ENCODE data around the gene WDR75. TPM values are rescaled to one million over a fixed set of nuclear protein-coding genes. Genes with fewer than 3 reads are reported as not detected.
A peak's percentile ranks its signal among the peaks of the same experiment; 100 is the strongest.
"Not testable (repeated sequence)": the region's sequence is repeated elsewhere in the genome, so short reads cannot be mapped to it uniquely, and the experiment has no call there.

WDR75 gene
- 34.0 TPM for total RNA-seq
- long read RNA-seq, transcript WDR75-201 (21 exons, 2,701 nt): major isoform, 23 of 32 reads
- long read RNA-seq, partial matches to known transcripts: 4 of 32 reads
- long read RNA-seq, other reads (novel, unspliced or antisense): 5 of 32 reads

DNA sequence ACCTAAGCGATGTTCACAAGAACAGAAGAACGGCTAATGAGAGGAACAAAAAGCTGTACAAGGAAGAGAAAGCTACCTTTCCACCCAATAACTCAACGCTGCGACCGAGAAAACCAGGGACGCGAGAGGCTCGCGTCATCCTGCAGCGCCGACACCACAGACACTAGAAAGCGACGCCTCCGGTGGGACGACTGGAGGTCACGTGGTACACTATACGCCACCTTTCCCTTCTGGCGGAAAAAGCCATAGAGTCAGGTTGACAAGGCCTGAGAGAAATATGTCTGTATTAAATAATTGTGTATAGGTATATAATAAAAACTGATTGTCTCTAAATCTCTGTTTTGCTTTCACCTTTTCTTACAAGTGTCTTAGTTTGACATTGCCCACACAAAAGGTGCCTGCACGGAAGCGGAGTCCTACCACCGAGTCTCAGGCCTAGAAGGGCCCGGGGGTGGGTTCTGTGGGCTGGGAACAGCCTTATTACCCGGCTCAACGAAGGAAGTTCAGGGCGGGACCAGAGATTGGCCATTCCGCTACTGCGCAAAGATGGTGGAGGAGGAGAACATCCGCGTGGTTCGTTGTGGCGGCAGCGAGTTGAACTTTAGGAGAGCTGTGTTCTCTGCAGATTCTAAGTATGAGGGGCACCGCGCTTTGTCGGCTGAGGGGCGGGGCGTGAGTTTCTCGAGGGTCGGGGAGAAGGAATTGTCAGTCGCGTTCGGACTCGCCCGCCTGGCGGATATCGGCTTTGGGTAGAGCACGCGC, at the start of gene WDR75:
Gene WDR75 (plus strand): TSS at position 528 of the 762 bp plus-strand sequence. CDS start 19 bp downstream, at position 547.
- peak; percentile 93 for DNase-seq (ENCODE audit: low spot score)

DNA sequence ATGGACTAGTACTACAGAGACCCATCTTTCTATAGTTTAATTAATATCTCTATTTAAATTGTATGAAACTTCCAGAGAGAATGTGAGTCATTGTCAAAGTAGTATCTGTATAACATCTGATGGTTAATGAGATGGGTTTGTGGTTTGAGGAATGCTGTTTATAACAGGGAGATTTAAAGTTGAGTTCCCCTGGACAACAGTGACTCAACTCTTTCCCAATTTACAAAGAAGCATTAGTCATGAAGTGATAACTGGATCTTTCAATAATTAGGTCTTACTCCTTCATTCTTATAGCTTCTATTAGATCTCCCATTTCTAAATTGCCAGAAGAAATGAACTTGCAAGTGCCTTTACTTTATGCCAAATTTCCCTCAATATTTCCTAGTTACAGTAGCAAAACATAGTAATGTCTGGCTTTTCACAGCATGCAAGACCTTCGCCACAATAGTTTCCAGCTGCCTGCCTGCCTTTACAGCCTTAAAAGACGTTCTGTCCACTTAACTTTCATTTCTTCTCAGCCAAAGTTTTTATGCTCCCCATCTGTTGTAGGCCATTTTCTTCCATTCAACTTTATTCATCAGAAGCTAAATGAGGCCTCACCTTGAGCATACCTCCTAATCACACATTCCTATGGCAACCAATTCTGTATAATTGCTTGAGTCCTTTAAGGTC, 47.7 kb upstream of the WDR75 start:
- DNase-seq (ENCODE audit: low spot score): no peak

DNA sequence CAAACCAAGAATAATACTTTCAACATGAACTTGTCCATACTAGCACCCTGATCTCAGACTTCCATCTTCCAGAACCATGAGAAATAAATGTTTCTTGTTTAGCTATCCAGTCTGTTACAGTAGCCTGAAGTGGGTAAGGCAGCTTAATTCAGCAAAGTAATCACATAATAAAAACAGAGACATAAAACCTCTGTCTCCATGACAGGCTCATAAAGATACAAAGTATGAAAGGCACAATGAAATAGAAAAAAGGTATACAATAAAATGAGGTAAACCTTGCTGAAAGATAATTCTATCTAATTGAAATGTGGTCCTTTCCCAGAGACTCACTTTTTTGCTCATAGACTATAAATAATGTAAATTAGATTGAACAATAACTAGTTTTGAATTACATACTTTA, 46.7 kb upstream of the WDR75 start:
- no peak for DNase-seq (ENCODE audit: low spot score)

DNA sequence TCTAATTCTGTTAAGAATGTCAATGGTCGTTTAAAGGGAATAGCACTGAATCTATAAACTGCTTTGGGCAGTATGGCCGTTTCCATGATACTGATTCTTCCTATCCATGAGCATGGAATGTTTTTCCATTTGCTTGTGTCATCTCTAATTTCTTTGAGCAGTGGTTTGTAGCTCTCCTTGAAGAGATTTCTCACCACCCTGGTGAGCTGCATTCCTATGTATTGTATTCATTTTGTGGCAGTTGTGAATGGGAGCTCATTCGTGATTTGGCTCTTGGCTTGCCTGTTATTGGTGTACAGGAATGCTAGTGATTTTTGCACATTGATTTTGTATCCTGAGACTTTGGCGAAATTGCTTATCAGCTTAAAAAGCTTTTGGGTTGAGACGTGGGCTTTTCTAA, 38.3 kb upstream of the WDR75 start:
- DNase-seq (ENCODE audit: low spot score): no peak

DNA sequence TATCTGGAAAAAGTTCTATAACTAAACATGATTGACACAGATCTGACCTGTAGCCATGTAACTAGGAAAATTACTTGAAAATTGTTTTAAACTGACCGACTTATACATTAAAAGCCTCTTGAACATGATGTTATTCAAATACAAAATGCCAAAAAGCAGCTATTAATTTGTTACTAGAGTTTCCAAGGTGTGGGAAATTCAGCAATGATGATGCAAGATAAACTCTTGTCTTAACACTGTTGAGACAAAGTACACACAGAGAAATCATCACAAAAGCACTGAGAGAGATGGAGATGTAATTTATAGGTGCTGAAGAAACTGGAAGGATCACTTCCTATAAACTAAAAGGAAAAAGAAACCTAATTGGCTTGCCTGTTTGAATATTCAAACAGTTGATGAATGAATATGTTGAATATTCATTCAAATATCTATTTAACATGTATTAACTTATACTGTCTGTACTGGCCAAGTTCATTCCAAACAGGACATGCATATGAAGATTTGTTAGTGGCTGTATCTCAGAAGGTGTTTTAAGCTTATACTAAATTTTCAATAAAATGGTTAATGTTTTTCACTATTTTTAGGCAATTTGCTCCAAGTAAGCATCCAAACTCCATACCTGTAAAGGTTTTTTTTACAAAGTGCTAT, 34.6 kb upstream of the WDR75 start:
- no peak for DNase-seq (ENCODE audit: low spot score)

DNA sequence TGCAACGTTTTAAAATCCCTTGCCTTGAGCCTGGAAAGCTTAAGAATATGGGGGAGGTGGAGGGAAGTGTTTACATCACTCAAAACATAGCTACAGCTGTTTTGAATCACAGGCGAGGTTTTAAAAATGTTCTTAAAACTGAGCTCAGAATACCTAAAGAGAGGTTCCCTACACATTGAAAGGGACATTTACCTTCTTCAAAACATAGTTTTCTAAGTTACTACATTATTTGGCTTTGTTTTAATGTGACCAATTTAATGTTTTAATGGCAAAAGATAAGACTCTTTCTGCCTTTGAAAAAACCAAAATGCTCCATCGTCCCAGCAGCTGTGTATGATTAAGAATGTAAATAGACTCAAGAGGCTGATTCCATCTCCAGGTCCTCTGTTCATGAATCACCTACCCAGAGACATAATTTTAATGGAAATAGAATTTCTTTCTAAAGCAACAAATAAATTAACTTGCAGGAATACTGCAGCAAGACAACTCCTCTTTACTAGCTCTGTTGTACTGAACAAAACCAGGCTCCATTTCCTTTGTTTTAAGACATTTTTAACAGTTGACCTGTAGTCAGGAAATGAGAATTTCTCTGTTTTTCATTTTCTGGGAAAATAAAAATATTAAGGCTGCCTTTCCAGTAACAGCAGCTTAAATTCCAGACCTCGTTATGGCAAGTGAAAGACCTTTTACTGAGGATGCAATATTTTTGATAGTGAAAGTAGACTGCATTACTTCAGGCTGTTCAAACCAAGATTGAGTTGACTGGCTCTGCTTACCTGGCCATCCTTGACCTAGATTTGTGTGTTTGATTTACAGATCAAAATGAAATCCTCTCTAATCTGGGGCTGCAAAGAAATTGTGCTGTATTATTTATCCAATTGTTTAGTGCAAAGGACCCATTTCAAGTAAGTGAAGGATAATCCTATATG, 33.7 kb upstream of the WDR75 start:
- DNase-seq (ENCODE audit: low spot score): no peak

DNA sequence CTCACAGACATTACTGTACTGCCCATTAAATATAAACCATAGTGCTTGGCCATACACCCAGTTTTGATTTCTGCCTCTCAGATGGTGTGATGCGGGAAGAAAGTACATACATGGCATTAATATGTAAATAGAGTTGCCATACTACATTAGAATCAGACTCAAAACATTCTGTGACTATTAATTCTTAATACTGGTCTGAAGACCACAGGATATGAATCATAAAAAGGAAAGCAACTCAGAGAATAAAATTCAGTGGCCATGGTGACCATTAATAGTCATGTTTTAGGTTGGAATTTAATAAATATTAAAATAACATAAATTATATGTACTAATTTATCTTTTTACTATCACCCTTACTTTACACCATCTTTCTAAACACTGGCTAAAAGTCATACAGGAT, 33.0 kb upstream of the WDR75 start:
- no peak for DNase-seq (ENCODE audit: low spot score)

DNA sequence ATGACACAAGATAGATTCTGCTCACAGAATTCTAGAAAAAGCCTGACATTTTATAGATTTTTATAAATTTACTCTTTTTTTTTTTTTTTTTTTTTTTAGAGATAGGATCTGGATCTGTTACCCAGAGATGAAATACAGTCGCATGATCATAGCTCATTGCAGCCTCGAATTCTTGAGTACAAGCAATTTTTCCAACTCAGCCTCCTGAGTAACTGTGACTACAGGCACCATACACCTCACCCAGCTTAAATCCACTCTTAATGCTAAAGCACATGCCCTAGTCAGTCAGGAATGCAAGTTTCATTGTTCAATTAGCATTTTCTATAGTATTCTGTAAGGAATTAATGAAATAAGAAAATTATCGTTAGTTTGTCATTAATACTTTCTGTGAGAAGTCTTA, 32.1 kb upstream of the WDR75 start:
- DNase-seq (ENCODE audit: low spot score): no peak

DNA sequence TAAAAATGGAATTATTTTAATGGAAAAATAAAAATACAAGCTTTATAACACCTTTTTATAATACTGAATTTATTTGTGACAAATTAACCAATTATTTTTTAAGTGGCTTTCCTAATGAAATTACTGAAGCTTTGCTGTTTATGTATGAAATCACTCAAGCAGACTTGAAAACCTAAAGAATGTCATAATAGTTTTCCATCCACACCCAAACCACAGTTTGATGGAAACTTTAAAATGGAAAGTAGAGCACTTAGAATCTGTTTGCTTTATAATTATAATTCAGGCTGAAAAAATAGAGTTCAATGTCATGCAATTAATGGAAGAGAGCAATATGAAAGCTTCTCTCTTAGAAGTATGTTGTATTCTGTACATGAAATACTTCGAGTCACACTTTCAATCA, 31.6 kb upstream of the WDR75 start:
- no peak for DNase-seq (ENCODE audit: low spot score)

DNA sequence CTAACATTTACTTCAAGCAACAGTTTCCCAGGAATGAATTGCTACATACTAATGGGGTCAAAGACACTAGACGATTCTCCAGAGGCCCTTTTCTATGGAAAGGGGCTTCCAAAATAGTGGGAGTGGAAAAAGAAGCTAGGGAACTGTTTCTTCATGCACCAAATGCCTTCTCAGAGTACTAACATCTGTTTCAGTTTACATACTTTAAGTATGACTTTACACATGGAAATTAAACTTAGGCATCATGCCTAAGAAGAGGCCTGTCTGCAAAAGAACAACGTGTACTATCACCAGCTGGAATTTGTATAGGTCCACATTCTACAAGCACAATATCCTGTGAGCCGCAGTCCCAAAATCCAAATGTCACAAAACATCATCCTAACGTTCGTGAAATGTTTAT, 29.4 kb upstream of the WDR75 start:
- DNase-seq (ENCODE audit: low spot score): no peak

DNA sequence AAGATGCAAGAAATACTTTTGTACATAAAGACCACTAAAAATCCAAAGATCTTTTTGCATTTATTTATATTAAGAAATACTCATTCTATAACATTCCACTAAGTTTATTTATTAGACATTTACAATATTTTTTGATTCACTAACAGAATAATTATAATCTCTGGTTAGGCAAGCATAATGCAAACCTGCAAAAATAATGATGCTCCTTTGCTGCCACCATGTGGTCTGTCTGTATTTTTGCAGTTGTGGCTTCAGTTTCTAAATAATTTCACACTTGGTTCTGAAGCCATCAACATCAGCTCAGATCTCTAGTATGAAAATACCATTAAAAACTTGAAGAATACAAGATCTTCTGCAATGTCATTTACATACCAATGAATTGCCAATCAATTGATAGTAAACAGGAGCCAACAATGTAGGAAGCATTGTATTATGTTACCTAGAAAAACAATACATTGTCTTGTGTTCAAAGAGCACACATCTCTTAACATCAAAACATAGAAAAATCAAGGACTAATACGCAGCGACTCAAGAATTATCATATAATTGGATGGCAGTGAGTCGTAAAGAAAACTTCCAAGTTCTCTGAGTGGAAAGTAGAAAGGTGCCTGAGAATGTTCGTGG, 28.8 kb upstream of the WDR75 start:
- no peak for DNase-seq (ENCODE audit: low spot score)

DNA sequence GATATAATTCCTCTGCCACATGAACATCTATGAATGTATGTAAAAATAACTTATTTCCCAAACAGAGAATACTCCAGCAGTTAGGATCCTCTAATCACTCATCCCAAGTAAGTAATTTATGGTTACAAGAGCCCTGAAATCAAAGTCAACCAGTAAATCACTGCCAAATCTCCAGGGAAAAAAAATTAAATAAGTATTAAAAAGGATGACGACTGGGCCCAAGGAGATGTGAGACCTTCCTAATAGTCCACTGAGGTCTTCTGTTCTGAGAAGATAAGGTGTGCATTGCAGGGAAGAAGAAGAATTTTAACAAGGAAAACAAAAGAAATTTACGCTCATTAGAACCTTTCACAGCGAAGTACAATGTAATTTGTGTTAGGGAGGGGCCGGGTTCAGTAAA, 28.0 kb upstream of the WDR75 start:
- no peak for DNase-seq (ENCODE audit: low spot score)

DNA sequence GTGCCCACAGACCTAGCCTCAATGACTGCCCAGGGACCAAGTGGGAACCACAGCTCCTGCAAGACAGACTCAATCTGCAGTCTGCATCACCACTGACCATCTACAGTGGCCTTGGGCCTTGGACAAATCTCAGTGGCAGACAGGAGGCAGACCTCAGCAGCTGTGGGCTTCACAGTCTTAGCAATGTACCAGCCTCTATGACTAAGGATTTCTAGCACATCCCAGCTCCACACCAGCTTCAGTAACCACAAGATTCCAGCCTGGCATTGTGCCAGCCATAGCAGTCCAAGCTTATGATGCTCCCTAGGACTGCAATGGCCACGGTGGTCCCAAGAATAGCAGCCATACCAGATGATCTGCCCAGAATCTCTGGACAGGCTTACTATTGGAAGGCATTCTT, 19.6 kb upstream of the WDR75 start:
- no peak for DNase-seq (ENCODE audit: low spot score)

DNA sequence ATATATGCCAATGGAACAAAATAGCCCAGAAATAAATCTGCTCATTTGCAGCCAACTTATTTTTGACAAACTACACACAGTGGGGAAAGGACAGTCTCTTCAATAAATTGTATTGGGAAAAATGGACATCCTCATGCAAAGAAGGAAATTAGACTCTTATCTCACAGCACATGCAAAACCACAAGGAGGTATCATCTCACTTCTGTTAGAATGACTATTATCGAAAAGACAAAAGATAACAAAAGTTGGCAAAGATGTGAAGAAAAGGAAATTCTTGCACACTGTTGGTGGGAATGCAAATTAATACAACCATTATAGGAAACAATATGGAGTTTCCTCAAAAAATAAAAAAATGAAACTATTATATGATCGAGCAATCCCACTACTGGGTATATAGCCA, 16.3 kb upstream of the WDR75 start:
- no peak for DNase-seq (ENCODE audit: low spot score)

DNA sequence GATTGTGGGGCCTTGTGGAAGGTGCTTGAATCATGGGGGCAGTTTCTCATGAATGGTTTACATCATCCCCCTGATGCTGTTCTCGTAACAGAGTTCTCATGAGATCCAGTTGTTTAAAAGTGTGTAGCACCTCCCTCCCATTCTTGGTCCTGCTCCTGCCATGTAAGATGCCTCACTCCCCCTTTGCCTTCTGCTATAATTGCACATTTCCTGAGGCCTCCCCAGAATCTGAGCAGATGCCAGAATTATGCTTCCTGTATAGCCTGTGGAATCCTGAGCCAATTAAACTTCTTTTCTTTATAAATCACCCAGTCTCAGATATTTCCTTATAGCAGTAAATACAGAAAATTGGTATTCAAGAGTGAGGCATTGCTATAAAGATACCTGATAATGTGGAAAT, 15.6 kb upstream of the WDR75 start:
- DNase-seq (ENCODE audit: low spot score): no peak

DNA sequence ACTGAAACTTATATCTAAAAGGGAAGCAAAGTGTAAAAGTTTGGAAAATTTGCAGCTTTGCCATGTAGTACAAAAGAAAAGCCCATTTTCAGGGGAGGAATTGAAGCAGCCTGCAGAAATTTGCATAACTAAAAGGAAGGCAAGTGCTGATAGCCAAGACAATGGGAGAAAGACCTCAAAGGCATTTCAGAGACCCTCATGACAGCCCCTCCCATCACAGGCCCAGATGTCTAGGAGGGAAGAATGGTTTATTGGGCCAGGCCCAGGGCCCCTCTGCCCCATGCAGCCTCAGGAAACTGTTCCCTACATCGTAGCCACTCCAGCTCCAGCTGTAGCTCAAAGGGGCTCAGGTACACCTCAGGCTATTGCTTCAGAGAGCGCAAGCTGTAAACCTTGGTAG, 14.4 kb upstream of the WDR75 start:
- no peak for DNase-seq (ENCODE audit: low spot score)

DNA sequence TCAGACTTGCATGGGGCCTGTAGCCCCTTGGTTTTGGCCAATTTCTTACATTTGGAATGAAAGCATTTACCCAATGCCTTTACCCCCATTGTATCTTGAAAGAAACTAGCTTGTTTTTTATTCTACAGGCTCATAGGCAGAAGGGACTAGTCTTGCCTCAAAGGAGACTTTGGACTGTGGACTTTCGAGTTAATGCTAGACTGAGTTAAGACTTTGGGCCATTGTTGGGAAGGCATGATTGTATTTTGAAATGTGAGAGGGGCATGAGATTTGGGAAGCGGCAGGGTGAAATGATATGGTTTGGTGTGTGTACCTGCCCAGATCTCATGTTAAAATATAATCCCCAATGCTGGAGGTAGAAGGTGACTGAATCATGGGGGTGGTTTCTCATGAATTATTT, 13.4 kb upstream of the WDR75 start:
- DNase-seq (ENCODE audit: low spot score): no peak

DNA sequence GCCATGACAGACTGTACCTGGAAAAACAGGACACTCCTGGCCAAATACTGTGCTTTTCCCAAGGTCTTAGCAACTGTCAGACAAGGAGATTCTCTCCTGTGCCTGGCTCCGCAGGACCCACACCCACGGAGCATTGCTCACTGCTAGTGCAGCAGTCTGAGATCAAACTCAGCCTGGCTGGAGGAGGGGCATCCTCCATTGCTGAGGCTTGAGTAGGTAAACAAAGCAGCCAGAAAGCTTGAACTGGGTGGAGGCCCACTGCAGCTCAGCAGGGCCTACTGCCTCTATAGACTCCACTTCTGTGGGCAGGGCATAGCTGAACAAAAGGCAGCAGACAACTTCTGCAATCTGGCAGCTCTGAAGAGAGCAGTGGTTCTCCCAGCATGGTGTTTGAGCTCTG, 10.8 kb upstream of the WDR75 start:
- not testable (repeated sequence) for DNase-seq (ENCODE audit: low spot score)

DNA sequence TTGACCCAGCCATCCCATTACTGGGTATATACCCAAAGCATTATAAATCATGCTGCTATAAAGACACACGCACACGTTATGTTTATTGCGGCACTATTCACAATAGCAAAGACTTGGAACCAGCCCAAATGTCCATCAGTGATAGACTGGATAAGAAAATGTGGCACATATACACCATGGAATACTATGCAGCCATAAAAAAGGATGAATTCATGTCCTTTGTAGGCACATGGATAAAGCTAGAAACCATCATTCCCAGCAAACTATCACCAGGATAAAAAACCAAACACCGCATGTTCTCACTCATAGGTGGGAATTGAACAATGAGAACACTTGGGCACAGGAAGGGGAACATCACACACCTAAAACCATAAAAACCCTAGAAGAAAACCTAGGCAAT, 5.5 kb upstream of the WDR75 start:
- not testable (repeated sequence) for DNase-seq (ENCODE audit: low spot score)

DNA sequence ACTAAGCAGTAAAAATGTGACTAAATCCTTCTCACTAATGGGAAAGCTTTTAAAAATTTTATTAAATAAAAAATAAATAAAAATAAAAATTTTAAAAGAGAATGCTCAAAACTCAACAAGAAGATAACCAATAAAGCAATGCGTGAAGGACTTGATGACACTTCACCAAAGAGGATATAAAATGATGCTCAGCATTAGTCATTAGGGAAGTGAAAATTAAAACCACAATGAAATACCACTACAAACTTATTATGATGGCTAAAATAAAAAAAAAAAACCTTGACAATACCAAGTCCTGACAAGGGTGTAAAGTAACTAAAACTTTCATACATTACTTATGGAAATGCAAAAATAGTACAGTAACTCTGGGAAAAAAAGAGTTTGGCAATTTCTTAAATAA, 3.3 kb upstream of the WDR75 start:
- no peak for DNase-seq (ENCODE audit: low spot score)

DNA sequence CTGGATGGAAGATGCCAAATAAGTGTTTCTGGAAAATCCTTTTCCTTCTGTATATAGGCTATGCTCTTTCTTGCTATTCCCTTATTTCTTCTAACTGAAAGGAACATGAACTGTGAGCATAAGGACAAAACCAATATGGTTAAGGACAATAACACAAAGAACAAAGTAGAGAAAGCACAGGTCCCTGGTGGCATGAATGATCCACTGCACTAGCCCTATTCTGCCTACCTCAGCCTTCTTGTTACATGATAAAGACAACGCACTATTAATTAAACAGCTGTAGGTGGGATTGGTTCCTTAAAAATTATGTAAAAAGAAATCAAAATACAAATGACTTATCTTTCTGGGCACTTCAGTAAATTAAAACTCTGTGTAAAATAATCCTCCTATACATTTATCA, 1.9 kb upstream of the WDR75 start:
- no peak for DNase-seq (ENCODE audit: low spot score)
